Measurements from ENCODE around the gene MYL9. TPM values are rescaled to one million over a fixed set of nuclear protein-coding genes. Genes with fewer than 3 reads are reported as not detected.

Gene MYL9
- polyA plus RNA-seq, 1 donor (not counting 4 experiments of a cell fraction or from before 2014, with no cell fraction given): 1.7 TPM

- Histone ChIP-seq H3K27me3 (ENCODE audit: control insufficient read depth, extremely low read depth, insufficient read depth, low read length) (no peaks in the 10 kb centered on the region), H3K27ac (ENCODE audit: control insufficient read depth, insufficient read depth, low read length) (no peak overlapping the region), H3K36me3 (ENCODE audit: control insufficient read depth in 2 of 2, extremely low read depth in 1 of 2, insufficient read depth in 2 of 2, low read length in 2 of 2) (peaks cover 22 to 29% of the 10 kb centered on the region in 2 experiments), H3K4me1 (ENCODE audit: control insufficient read depth, extremely low read depth, insufficient read depth, low read length) (no peaks in the 10 kb centered on the region), H3K4me3 (ENCODE audit: control insufficient read depth in 2 of 3, extremely low read depth in 1 of 3, insufficient read depth in 2 of 3, low read depth in 1 of 3, low read length in 3 of 3) (no peak overlapping the region), H3K9me1 (ENCODE audit: control insufficient read depth, extremely low read depth, insufficient read depth, low read length) (no peaks in the 10 kb centered on the region), H4K20me1 (ENCODE audit: control insufficient read depth, extremely low read depth, insufficient read depth, low read length) (no peaks in the 10 kb centered on the region), H3K9ac (ENCODE audit: control insufficient read depth, extremely low read depth, insufficient read depth, low read length) (no peak overlapping the region), H3K4me2 (ENCODE audit: control insufficient read depth, extremely low read depth, insufficient read depth, low read depth, low read length) (no peak overlapping the region), H3K79me2 (ENCODE audit: control insufficient read depth, insufficient read depth, low read length) (no peaks in the 10 kb centered on the region), H2AFZ (ENCODE audit: control insufficient read depth, low read length) (no peak overlapping the region), H3K9me3 (ENCODE audit: control insufficient read depth, low read depth, low read length) (no peaks in the 10 kb centered on the region)
- TF ChIP-seq CTCF (optimal IDR thresholded peaks at IDR 0.05 in 1 of 3, IDR thresholded peaks at IDR 0.05 in 1 of 3, conservative IDR thresholded peaks at IDR 0.05 in 1 of 3; ENCODE audit: extremely low read depth in 1 of 3, insufficient read depth in 2 of 3, low read length in 3 of 3): no peak
- TF ChIP-seq EZH2 (IDR thresholded peaks at IDR 0.05; ENCODE audit: low read length): no peak
- FAIRE-seq (no peak), DNase-seq (ENCODE audit: low read depth, low spot score) (no peak)
- dilution Hi-C loops (cut with MboI; ENCODE audit: extremely low pct_ligation_motif_present, low sequenced_read_pairs): no loop called here
Observed at GRCh38 chr20:36528875-36529417, 12.4 kb upstream of the MYL9 start.

GRCh38 chr20:36532388-36532787 lies 8.9 kb upstream of the MYL9 start:
- FAIRE-seq: no peak
- no peak for TF ChIP-seq EZH2 (IDR thresholded peaks at IDR 0.05; ENCODE audit: low read length)

GRCh38 chr20:36532822-36533221 lies 8.5 kb upstream of the MYL9 start:
- H3K4me2 ChIP-seq (ENCODE audit: control insufficient read depth, extremely low read depth, insufficient read depth, low read depth, low read length): no peak overlapping the region
- no peaks in the 10 kb centered on the region for H3K27me3 ChIP-seq (ENCODE audit: control insufficient read depth, extremely low read depth, insufficient read depth, low read length)
- H3K9me1 ChIP-seq (ENCODE audit: control insufficient read depth, extremely low read depth, insufficient read depth, low read length): no peaks in the 10 kb centered on the region
- FAIRE-seq: no peak
- peaks cover 0 to 6% of the 10 kb centered on the region in 2 experiments for H3K36me3 ChIP-seq (ENCODE audit: control insufficient read depth in 2 of 2, extremely low read depth in 1 of 2, insufficient read depth in 2 of 2, low read length in 2 of 2)
- H4K20me1 ChIP-seq (ENCODE audit: control insufficient read depth, extremely low read depth, insufficient read depth, low read length): no peaks in the 10 kb centered on the region
- no peak for TF ChIP-seq CTCF (optimal IDR thresholded peaks at IDR 0.05 in 1 of 3, IDR thresholded peaks at IDR 0.05 in 1 of 3, conservative IDR thresholded peaks at IDR 0.05 in 1 of 3; ENCODE audit: extremely low read depth in 1 of 3, insufficient read depth in 2 of 3, low read length in 3 of 3)
- TF ChIP-seq EZH2 (IDR thresholded peaks at IDR 0.05; ENCODE audit: low read length): no peak
- no peaks in the 10 kb centered on the region for H3K9me3 ChIP-seq (ENCODE audit: control insufficient read depth, low read depth, low read length)
- dilution Hi-C loops (cut with MboI; ENCODE audit: extremely low pct_ligation_motif_present, low sequenced_read_pairs): no loop called here
- H3K27ac ChIP-seq (ENCODE audit: control insufficient read depth, insufficient read depth, low read length): no peak overlapping the region
- no peak overlapping the region for H3K9ac ChIP-seq (ENCODE audit: control insufficient read depth, extremely low read depth, insufficient read depth, low read length)
- DNase-seq (ENCODE audit: low read depth, low spot score): no peak
- no peaks in the 10 kb centered on the region for H3K79me2 ChIP-seq (ENCODE audit: control insufficient read depth, insufficient read depth, low read length)
- no peaks in the 10 kb centered on the region for H3K4me1 ChIP-seq (ENCODE audit: control insufficient read depth, extremely low read depth, insufficient read depth, low read length)
- H2AFZ ChIP-seq (ENCODE audit: control insufficient read depth, low read length): no peak overlapping the region
- no peak overlapping the region for H3K4me3 ChIP-seq (ENCODE audit: control insufficient read depth in 2 of 3, extremely low read depth in 1 of 3, insufficient read depth in 2 of 3, low read depth in 1 of 3, low read length in 3 of 3)

More at GRCh38 chr20:36532388-36532787, 8.9 kb upstream of the MYL9 start:
- Histone ChIP-seq H3K9me3 (ENCODE audit: control insufficient read depth, low read depth, low read length) (no peaks in the 10 kb centered on the region), H3K4me1 (ENCODE audit: control insufficient read depth, extremely low read depth, insufficient read depth, low read length) (no peaks in the 10 kb centered on the region), H3K9ac (ENCODE audit: control insufficient read depth, extremely low read depth, insufficient read depth, low read length) (no peak overlapping the region), H3K9me1 (ENCODE audit: control insufficient read depth, extremely low read depth, insufficient read depth, low read length) (no peaks in the 10 kb centered on the region), H2AFZ (ENCODE audit: control insufficient read depth, low read length) (no peak overlapping the region), H3K36me3 (ENCODE audit: control insufficient read depth in 2 of 2, extremely low read depth in 1 of 2, insufficient read depth in 2 of 2, low read length in 2 of 2) (peaks cover 2 to 9% of the 10 kb centered on the region in 2 experiments), H3K4me2 (ENCODE audit: control insufficient read depth, extremely low read depth, insufficient read depth, low read depth, low read length) (no peak overlapping the region), H3K27me3 (ENCODE audit: control insufficient read depth, extremely low read depth, insufficient read depth, low read length) (no peaks in the 10 kb centered on the region), H3K4me3 (ENCODE audit: control insufficient read depth in 2 of 3, extremely low read depth in 1 of 3, insufficient read depth in 2 of 3, low read depth in 1 of 3, low read length in 3 of 3) (no peak overlapping the region), H4K20me1 (ENCODE audit: control insufficient read depth, extremely low read depth, insufficient read depth, low read length) (no peaks in the 10 kb centered on the region), H3K79me2 (ENCODE audit: control insufficient read depth, insufficient read depth, low read length) (no peaks in the 10 kb centered on the region), H3K27ac (ENCODE audit: control insufficient read depth, insufficient read depth, low read length) (no peak overlapping the region)
- dilution Hi-C loops (cut with MboI; ENCODE audit: extremely low pct_ligation_motif_present, low sequenced_read_pairs): no loop called here
- DNase-seq (ENCODE audit: low read depth, low spot score): no peak

Measured in keratinocyte (primary cell).